Chondrocyte (in vitro differentiated cells): ENCODE measurements around the gene TRIB2. TPM values are rescaled to one million over a fixed set of nuclear protein-coding genes. Genes with fewer than 3 reads are reported as not detected.

Source experiments
- DNase-seq: peaks from one replicate; pipeline ENCODE4 v3.0.0; 2021; ENCODE audit warnings: mixed read lengths, low spot score
- H3K27ac Mint-ChIP-seq: one replicate; pipeline ENCODE4 v1.8.0; 2021; ENCODE audit warnings: mild to moderate bottlenecking, moderate library complexity, mixed read lengths; ENCODE audit not compliant: unreplicated experiment
- H3K27me3 Mint-ChIP-seq: 2 replicates; pipeline ENCODE4 v1.8.0; 2021; ENCODE audit warnings: low read depth, mixed read lengths
- H3K36me3 Mint-ChIP-seq: 2 replicates; pipeline ENCODE4 v1.8.0; 2021; ENCODE audit warnings: low read depth, mixed read lengths
- H3K4me1 Mint-ChIP-seq: 2 replicates; pipeline ENCODE4 v1.8.0; 2021; ENCODE audit warnings: low read depth, mild to moderate bottlenecking, mixed read lengths
- H3K4me3 Mint-ChIP-seq: one replicate; pipeline ENCODE4 v1.8.0; 2021; ENCODE audit warnings: mild to moderate bottlenecking, moderate library complexity, mixed read lengths; ENCODE audit not compliant: unreplicated experiment
- H3K9me3 Mint-ChIP-seq: 2 replicates; pipeline ENCODE4 v1.8.0; 2021; ENCODE audit warnings: low read depth, mixed read lengths
- CTCF ChIP-seq: fragments of 200-600 bp; sonication (generic); IDR thresholded peaks from 2 replicates; pipeline ENCODE4 v1.5.0; 2021; ENCODE audit warnings: antibody characterized with exemption, mild to moderate bottlenecking, moderate library complexity
- total RNA-seq: library from RNA; stranded (reverse); gene quantifications from 3 replicates; pipeline ENCODE4 v1.2.1, GENCODE V29; 2021

The TRIB2 gene
- total RNA-seq, 1 donor from 2014 or later, result 37.5 TPM

GRCh38 chr2:12712881-12713280 lies 3.9 kb upstream of the TRIB2 start:
- H3K27me3 Mint-ChIP-seq, result no peaks in the 10 kb centered on the region
- TF ChIP-seq CTCF, result no peak
- DNase-seq, result no peak
- peaks cover 3% of the 10 kb centered on the region for H3K9me3 Mint-ChIP-seq
- no peak overlapping the region for H3K27ac Mint-ChIP-seq
- H3K36me3 Mint-ChIP-seq, result no peaks in the 10 kb centered on the region
- H3K4me1 Mint-ChIP-seq, result peaks cover 35% of the 10 kb centered on the region
- no peak overlapping the region for H3K4me3 Mint-ChIP-seq

- peaks cover 44% of the 10 kb centered on the region for H3K4me1 Mint-ChIP-seq
- H3K4me3 Mint-ChIP-seq, result no peak overlapping the region
- TF ChIP-seq CTCF, result peak; percentile 10
- H3K9me3 Mint-ChIP-seq, result peaks cover 3% of the 10 kb centered on the region
- H3K36me3 Mint-ChIP-seq, result no peaks in the 10 kb centered on the region
- peak overlapping the region; percentile 94 for H3K27ac Mint-ChIP-seq
- no peak for DNase-seq
- H3K27me3 Mint-ChIP-seq, result no peaks in the 10 kb centered on the region
Measured at GRCh38 chr2:12714391-12715221, 2.1 kb upstream of the TRIB2 start.

GRCh38 chr2:12715258-12716031 lies 1.3 kb upstream of the TRIB2 start:
- no peaks in the 10 kb centered on the region for H3K27me3 Mint-ChIP-seq
- no peak for TF ChIP-seq CTCF
- H3K36me3 Mint-ChIP-seq, result no peaks in the 10 kb centered on the region
- H3K9me3 Mint-ChIP-seq, result peaks cover 3% of the 10 kb centered on the region
- peak overlapping the region; percentile 94 for H3K27ac Mint-ChIP-seq
- no peak for DNase-seq
- peaks cover 52% of the 10 kb centered on the region for H3K4me1 Mint-ChIP-seq
- peak overlapping the region; percentile 82 for H3K4me3 Mint-ChIP-seq

GRCh38 chr2:12716032-12716281 lies 779 bp upstream of the TRIB2 start:
- Mint-ChIP-seq H3K27me3 (no peaks in the 10 kb centered on the region), H3K27ac (peak overlapping the region; percentile 94), H3K9me3 (peaks cover 3% of the 10 kb centered on the region), H3K36me3 (no peaks in the 10 kb centered on the region), H3K4me3 (peak overlapping the region; percentile 82), H3K4me1 (peaks cover 58% of the 10 kb centered on the region)
- no peak for DNase-seq
- TF ChIP-seq CTCF, result peak; percentile 84

GRCh38 chr2:12717191-12718014 lies 667 bp downstream of the TRIB2 start:
- Mint-ChIP-seq H3K36me3 (no peaks in the 10 kb centered on the region), H3K4me1 (peaks cover 72% of the 10 kb centered on the region), H3K4me3 (peak overlapping the region; percentile 88), H3K27ac (peak overlapping the region; percentile 93), H3K9me3 (peaks cover 3% of the 10 kb centered on the region), H3K27me3 (no peaks in the 10 kb centered on the region)
- peak; percentile 84 for TF ChIP-seq CTCF
- DNase-seq, result no peak
